SK-N-SH treated with all-trans-retinoic acid at 6 μM for 48 hours (cell line): ENCODE data around the gene OR2A12.

ENCODE experiments used
- ATAC-seq: fragments of 200-7000 bp; cut with Tn5 transposase; 3 replicates; pipeline ENCODE4 v1.9.1; 2020; ENCODE audit warnings: mild to moderate bottlenecking, moderate library complexity
- BACH2 ChIP-seq: fragments of 250-450 bp; sonication (Bioruptor Pico); IDR thresholded peaks from 2 replicates; pipeline ENCODE4 v1.9.0; 2021; ENCODE audit warnings: mild to moderate bottlenecking, borderline replicate concordance
- CSDC2 ChIP-seq: fragments of 250-450 bp; sonication (Bioruptor Pico); IDR thresholded peaks from 2 replicates; pipeline ENCODE4 v1.5.0; 2020; ENCODE audit warnings: mild to moderate bottlenecking, moderate library complexity
- GLIS3 ChIP-seq: fragments of 250-450 bp; sonication (Bioruptor Pico); IDR thresholded peaks from 2 replicates; pipeline ENCODE4 v1.5.0; 2020; ENCODE audit warnings: mild to moderate bottlenecking, moderate library complexity
- ISL1 ChIP-seq: fragments of 250-450 bp; sonication (Bioruptor Pico); IDR thresholded peaks from 2 replicates; pipeline ENCODE4 v2.1.2; 2022; ENCODE audit warnings: mild to moderate bottlenecking, moderate library complexity
- OSR1 ChIP-seq: fragments of 250-450 bp; sonication (Bioruptor Pico); IDR thresholded peaks from 2 replicates; pipeline ENCODE4 v1.8.0; 2022; ENCODE audit warnings: moderate library complexity, mild to moderate bottlenecking, inconsistent platforms
- PPARA ChIP-seq: fragments of 250-450 bp; sonication (Bioruptor Pico); IDR thresholded peaks from 2 replicates; pipeline ENCODE4 v1.5.0; 2020; ENCODE audit warnings: mild to moderate bottlenecking, borderline replicate concordance
- RARB ChIP-seq: fragments of 250-450 bp; sonication (Bioruptor Pico); IDR thresholded peaks from 2 replicates; pipeline ENCODE4 v1.8.0; 2021; ENCODE audit warnings: mild to moderate bottlenecking, moderate library complexity
- SNAI2 ChIP-seq: fragments of 250-450 bp; sonication (Bioruptor Pico); IDR thresholded peaks from 2 replicates; pipeline ENCODE4 v1.5.0; 2020; ENCODE audit warnings: mild to moderate bottlenecking, moderate library complexity
- TCF4 ChIP-seq: fragments of 250-450 bp; sonication (Bioruptor Pico); IDR thresholded peaks from 2 replicates; pipeline ENCODE4 v1.8.0; 2021; ENCODE audit warnings: mild to moderate bottlenecking, moderate library complexity, borderline replicate concordance
- TOX ChIP-seq: fragments of 250-450 bp; sonication (Bioruptor Pico); IDR thresholded peaks from 2 replicates; pipeline ENCODE4 v1.8.0; 2021; ENCODE audit warnings: mild to moderate bottlenecking, moderate library complexity, borderline replicate concordance
- ZC3H10 ChIP-seq: fragments of 250-450 bp; sonication (Bioruptor Pico); IDR thresholded peaks from 2 replicates; pipeline ENCODE4 v1.5.1; 2021; ENCODE audit warnings: mild to moderate bottlenecking, moderate library complexity
- ZFP3 ChIP-seq: fragments of 250-450 bp; sonication (Bioruptor Pico); IDR thresholded peaks from 2 replicates; pipeline ENCODE4 v1.5.0; 2020; ENCODE audit warnings: mild to moderate bottlenecking, moderate library complexity
- ZFP30 ChIP-seq: fragments of 450-650 bp; formaldehyde crosslinking; IDR thresholded peaks from 2 replicates; pipeline ENCODE4 v1.5.0; 2022; ENCODE audit warnings: mild to moderate bottlenecking, moderate library complexity
- ZNF565 ChIP-seq: fragments of 450-650 bp; formaldehyde crosslinking; conservative IDR thresholded peaks from 2 replicates; pipeline ENCODE4 v1.5.0; 2020; ENCODE audit warnings: low read depth, mild to moderate bottlenecking, moderate library complexity
- ZNF70 ChIP-seq: fragments of 450-650 bp; formaldehyde crosslinking; IDR thresholded peaks from 2 replicates; pipeline ENCODE4 v1.5.0; 2020; ENCODE audit warnings: mild to moderate bottlenecking, moderate library complexity
- ZNF8 ChIP-seq: fragments of 450-650 bp; formaldehyde crosslinking; IDR thresholded peaks from 2 replicates; pipeline ENCODE4 v1.5.0; 2020; ENCODE audit warnings: mild to moderate bottlenecking, moderate library complexity
- TF ChIP-seq, protein P1 (sequence below): fragments of 250-450 bp; sonication (Bioruptor Pico); IDR thresholded peaks from 2 replicates; pipeline ENCODE4 v1.8.0; 2021; ENCODE audit warnings: low read depth, mild to moderate bottlenecking, moderate library complexity, borderline replicate concordance
- TF ChIP-seq, protein P2 (sequence below): fragments of 250-450 bp; sonication (Bioruptor Pico); IDR thresholded peaks from 2 replicates; pipeline ENCODE4 v1.5.1; 2021; ENCODE audit warnings: mild to moderate bottlenecking, moderate library complexity
- TF ChIP-seq, protein P3 (sequence below): fragments of 250-450 bp; sonication (Bioruptor Pico); IDR thresholded peaks from 2 replicates; pipeline ENCODE4 v1.5.1; 2020; ENCODE audit warnings: low read depth, mild to moderate bottlenecking, moderate library complexity

OR2A12 gene

DNA sequence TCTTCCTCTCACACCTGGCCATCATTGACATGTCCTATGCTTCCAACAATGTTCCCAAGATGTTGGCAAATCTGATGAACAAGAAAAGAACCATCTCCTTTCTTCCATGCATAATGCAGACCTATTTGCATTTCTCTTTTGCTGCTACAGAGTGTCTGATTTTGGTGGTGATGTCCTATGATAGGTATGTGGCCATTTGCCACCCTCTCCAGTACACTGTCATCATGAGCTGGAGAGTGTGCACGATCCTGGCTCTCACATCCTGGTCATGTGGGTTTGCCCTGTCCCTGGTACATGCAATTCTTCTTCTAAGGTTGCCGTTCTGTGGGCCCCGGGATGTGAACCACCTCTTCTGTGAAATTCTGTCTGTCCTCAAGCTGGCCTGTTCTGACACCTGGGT is 56.1 kb downstream of the OR2A12 start (continued):
- no peak for TF ChIP-seq ZNF565 (CRISPR knock-in tag)
- TF ChIP-seq, protein P1, sequence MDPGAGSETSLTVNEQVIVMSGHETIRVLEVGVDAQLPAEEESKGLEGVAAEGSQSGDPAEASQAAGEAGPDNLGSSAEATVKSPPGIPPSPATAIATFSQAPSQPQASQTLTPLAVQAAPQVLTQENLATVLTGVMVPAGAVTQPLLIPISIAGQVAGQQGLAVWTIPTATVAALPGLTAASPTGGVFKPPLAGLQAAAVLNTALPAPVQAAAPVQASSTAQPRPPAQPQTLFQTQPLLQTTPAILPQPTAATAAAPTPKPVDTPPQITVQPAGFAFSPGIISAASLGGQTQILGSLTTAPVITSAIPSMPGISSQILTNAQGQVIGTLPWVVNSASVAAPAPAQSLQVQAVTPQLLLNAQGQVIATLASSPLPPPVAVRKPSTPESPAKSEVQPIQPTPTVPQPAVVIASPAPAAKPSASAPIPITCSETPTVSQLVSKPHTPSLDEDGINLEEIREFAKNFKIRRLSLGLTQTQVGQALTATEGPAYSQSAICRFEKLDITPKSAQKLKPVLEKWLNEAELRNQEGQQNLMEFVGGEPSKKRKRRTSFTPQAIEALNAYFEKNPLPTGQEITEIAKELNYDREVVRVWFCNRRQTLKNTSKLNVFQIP = no peak

DNA sequence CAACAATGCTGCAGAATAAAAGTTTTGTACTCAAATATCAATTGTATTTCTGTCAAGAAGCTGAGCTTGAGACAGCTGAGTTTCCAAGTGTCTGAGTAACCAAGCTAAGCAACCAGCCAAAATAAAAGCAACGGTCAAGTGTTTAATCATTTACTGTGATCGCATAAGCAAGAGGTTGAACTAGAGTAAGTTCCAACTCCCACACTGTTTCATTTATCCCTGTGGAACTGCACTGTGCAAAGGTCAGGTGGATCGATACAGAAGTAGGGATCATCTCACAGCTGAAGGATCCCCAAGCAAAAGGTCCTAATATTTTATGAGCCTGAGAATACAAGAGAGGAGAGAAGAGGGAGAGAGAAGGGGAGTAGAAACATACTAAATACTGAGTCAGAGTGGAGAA is 58.3 kb downstream of the OR2A12 start:
- no peak for ATAC-seq
- TF ChIP-seq TOX (CRISPR knock-in tag) = no peak
- no peak for TF ChIP-seq ZNF565 (CRISPR knock-in tag)
- no peak for TF ChIP-seq ZFP3 (CRISPR knock-in tag)
- no peak for TF ChIP-seq RARB (CRISPR knock-in tag)
- no peak for TF ChIP-seq CSDC2 (CRISPR knock-in tag)
- TF ChIP-seq ISL1 (CRISPR knock-in tag) = no peak
- TF ChIP-seq, protein P2, sequence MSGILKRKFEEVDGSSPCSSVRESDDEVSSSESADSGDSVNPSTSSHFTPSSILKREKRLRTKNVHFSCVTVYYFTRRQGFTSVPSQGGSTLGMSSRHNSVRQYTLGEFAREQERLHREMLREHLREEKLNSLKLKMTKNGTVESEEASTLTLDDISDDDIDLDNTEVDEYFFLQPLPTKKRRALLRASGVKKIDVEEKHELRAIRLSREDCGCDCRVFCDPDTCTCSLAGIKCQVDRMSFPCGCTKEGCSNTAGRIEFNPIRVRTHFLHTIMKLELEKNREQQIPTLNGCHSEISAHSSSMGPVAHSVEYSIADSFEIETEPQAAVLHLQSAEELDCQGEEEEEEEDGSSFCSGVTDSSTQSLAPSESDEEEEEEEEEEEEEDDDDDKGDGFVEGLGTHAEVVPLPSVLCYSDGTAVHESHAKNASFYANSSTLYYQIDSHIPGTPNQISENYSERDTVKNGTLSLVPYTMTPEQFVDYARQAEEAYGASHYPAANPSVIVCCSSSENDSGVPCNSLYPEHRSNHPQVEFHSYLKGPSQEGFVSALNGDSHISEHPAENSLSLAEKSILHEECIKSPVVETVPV (CRISPR knock-in tag) = no peak
- TF ChIP-seq PPARA (CRISPR knock-in tag) = no peak
- TF ChIP-seq SNAI2 (CRISPR knock-in tag) = no peak
- TF ChIP-seq BACH2 (CRISPR knock-in tag) = no peak
- no peak for TF ChIP-seq GLIS3
- no peak for TF ChIP-seq ZNF8 (CRISPR knock-in tag)
- no peak for TF ChIP-seq ZC3H10 (CRISPR knock-in tag)
- TF ChIP-seq OSR1 = no peak
- TF ChIP-seq ZNF70 = no peak

DNA sequence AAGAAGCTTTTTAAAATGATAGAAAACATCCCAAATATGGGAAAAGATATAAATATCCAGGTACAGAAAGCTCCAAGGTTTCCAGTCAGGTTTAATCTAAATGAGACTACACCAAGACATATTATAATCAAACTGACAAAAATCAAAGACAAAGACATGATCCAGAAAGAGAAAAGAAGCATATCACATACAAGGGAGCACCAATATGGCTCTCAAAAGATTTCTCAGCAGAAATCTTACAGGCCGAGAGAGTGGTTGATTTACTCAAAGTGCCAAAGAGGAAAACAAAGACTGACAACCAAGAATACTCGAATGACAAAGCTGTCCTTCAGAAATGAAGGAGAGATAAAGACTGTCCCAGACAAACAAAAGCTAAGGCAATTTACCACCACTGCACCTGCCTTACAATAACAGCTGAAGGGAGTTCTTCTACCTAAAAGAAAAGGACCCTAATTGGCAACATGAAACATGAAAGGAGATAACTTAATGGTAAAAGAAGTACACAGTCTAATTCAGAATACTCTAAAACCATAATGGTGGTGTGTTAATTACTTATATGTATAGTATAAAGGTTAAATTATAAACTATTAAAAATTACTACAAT is 62.2 kb downstream of the OR2A12 start:
- no peak for ATAC-seq
- TF ChIP-seq, protein P3, sequence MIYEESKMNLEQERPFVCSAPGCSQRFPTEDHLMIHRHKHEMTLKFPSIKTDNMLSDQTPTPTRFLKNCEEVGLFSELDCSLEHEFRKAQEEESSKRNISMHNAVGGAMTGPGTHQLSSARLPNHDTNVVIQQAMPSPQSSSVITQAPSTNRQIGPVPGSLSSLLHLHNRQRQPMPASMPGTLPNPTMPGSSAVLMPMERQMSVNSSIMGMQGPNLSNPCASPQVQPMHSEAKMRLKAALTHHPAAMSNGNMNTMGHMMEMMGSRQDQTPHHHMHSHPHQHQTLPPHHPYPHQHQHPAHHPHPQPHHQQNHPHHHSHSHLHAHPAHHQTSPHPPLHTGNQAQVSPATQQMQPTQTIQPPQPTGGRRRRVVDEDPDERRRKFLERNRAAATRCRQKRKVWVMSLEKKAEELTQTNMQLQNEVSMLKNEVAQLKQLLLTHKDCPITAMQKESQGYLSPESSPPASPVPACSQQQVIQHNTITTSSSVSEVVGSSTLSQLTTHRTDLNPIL (CRISPR knock-in tag) = no peak
- TF ChIP-seq RARB (CRISPR knock-in tag) (no peak), ZFP30 (CRISPR knock-in tag) (no peak), OSR1 (no peak), TCF4 (CRISPR knock-in tag) (no peak), SNAI2 (CRISPR knock-in tag) (no peak), ZC3H10 (CRISPR knock-in tag) (no peak)
- TF ChIP-seq, protein P1 = no peak
